ENCODE data around the gene ABLIM1.

DNA sequence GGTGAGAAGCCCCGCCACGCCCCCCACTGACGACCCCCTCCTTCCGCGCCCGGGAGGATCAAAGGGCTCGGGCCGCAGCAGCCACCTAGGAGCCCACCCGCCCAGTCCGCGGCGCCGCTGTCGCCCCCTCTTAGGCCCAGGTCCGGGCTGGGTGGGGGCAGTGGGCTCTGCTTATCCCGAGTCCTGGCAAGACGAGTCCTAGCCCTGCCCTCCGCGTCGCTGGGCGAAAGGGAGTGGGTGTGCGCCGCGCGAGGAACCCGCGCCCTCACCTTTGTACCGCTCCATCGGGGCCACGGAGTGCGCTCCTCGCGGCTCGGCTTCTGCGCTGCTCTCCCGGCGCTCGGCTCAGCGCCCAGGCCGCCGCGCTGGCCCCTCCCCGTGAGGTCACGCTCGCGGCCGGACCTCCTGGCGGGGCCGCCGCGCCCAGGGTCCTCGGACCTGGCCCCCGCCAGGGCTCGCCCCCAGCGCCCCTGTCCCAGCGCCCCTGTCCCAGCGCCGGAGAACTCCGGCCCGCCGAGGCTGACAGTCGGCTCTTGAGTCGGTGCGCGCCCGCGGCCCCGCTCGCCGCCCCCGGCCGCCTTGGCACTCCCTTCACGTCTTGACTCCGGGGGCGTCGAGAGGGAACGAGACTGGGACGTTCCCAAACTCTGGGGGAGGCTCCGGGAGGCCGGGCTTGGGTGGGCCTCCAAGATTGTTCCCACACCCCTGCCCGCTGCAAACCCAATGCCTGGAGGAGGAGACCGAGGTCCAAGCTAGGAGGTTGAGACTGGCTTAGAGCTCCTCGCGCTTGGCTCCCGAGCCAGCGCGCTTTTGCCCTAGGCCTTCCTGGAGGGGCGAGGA is 253.7 kb downstream of the ABLIM1 start, which contains the start of gene AFAP1L2:
- TF ChIP-seq SP1 (IDR thresholded peaks at IDR 0.05), result no peak
- no peak for TF ChIP-seq HDGF (IDR thresholded peaks at IDR 0.05; ENCODE audit: borderline replicate concordance)
- TF ChIP-seq FOXA1 (IDR thresholded peaks at IDR 0.05), result no peak
- no peak for TF ChIP-seq ARNT (IDR thresholded peaks at IDR 0.05)
- no peak for TF ChIP-seq SUZ12 (IDR thresholded peaks at IDR 0.05)
- no peak for TF ChIP-seq FOXK2 (IDR thresholded peaks at IDR 0.05)
- no peak for TF ChIP-seq LEF1 (IDR thresholded peaks at IDR 0.05; ENCODE audit: borderline replicate concordance)
- TF ChIP-seq, protein P1, sequence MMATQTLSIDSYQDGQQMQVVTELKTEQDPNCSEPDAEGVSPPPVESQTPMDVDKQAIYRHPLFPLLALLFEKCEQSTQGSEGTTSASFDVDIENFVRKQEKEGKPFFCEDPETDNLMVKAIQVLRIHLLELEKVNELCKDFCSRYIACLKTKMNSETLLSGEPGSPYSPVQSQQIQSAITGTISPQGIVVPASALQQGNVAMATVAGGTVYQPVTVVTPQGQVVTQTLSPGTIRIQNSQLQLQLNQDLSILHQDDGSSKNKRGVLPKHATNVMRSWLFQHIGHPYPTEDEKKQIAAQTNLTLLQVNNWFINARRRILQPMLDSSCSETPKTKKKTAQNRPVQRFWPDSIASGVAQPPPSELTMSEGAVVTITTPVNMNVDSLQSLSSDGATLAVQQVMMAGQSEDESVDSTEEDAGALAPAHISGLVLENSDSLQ (IDR thresholded peaks at IDR 0.05), result no peak
- no peak for TF ChIP-seq TARDBP (IDR thresholded peaks at IDR 0.05)

Data from HEK293T (cell line).